Ovary (tissue), 3 donors: ENCODE data around the gene APBB2.

Experiments used
- CTCF ChIP-seq, 3 donors: fragments of 450-650 bp in 2 of 3; fragments of 200-600 bp in 1 of 3; IDR thresholded peaks; one replicate each; pipeline versions ENCODE4 v1.5.1 to v1.8.0; 2016 to 2022; ENCODE audit warnings: antibody characterized with exemption in 3 of 3, mild to moderate bottlenecking in 1 of 3
- EP300 ChIP-seq: sonication (generic); formaldehyde crosslinking; IDR thresholded peaks from one replicate; pipeline ENCODE4 v1.6.1; 2017; ENCODE audit warnings: antibody characterized with exemption
- POLR2A ChIP-seq: fragments of 450-650 bp; IDR thresholded peaks from one replicate; pipeline ENCODE4 v1.6.1; 2017; ENCODE audit warnings: antibody characterized with exemption, mild to moderate bottlenecking, moderate library complexity
- donor health status: DM: no; HTN: no; CAD: no.

- no peak for TF ChIP-seq CTCF (IDR thresholded peaks at IDR 0.05)
- TF ChIP-seq EP300: no peak
- no peak for TF ChIP-seq POLR2A
Observed at GRCh38 chr4:41232856-41233255, 18.5 kb upstream of the APBB2 start.
